Fibroblast of the aortic adventitia (primary cell): ENCODE data around the gene PRSS48. TPM values are rescaled to one million over a fixed set of nuclear protein-coding genes. Genes with fewer than 3 reads are reported as not detected.
"Not testable (repeated sequence)": the region's sequence is repeated elsewhere in the genome, so short reads cannot be mapped to it uniquely, and the experiment has no call there.

Experiments
- DNase-seq: peaks from one replicate; pipeline ENCODE4 v3.0.0-alpha.2; 2010; ENCODE audit warnings: low read depth
- H3K4me3 ChIP-seq: 2 replicates; pipeline ENCODE4 v1.5.1; 2011; ENCODE audit warnings: low read depth, mild to moderate bottlenecking, control low read depth, low read length, moderate library complexity
- CTCF ChIP-seq: IDR thresholded peaks from 2 replicates; pipeline ENCODE4 v1.5.1; 2011; ENCODE audit warnings: mild to moderate bottlenecking, low read length, control low read depth, inconsistent platforms; ENCODE audit not compliant: insufficient read depth
- total RNA-seq: library from RNA; depleted of rRNA; stranded (reverse); fragments of >200 nt; gene quantifications from 2 replicates; pipeline ENCODE4 v1.2.3, GENCODE V29; 2012; ENCODE audit warnings: low replicate concordance

PRSS48 gene
- total RNA-seq: not detected in 2 replicates

GRCh38 chr4:151276787-151277562 is at the start of gene PRSS48:
Gene PRSS48 (plus strand): TSS chr4:151277161. CDS start chr4:151277173, 12 bp downstream.
- no peak within 1 kb of the TSS for H3K4me3 ChIP-seq
- DNase-seq: peak; percentile 58
- peak; percentile 85 for TF ChIP-seq CTCF

GRCh38 chr4:151227172-151227571 is 49.8 kb upstream of the PRSS48 start:
- peak overlapping the region; percentile 68 for H3K4me3 ChIP-seq
- no peak for DNase-seq
- no peak for TF ChIP-seq CTCF

- peak; percentile 87 for DNase-seq
- no peak for TF ChIP-seq CTCF
Measured at GRCh38 chr4:151227731-151228130, 49.2 kb upstream of the PRSS48 start.

GRCh38 chr4:151228189-151229119 is 48.5 kb upstream of the PRSS48 start:
- peak; percentile 78 for DNase-seq
- peak overlapping the region; percentile 6 for H3K4me3 ChIP-seq
- no peak for TF ChIP-seq CTCF

More at GRCh38 chr4:151227731-151228130, 49.2 kb upstream of the PRSS48 start:
- peak overlapping the region; percentile 68 for H3K4me3 ChIP-seq

GRCh38 chr4:151231915-151232595 is 44.9 kb upstream of the PRSS48 start:
- H3K4me3 ChIP-seq: no peak overlapping the region
- TF ChIP-seq CTCF: no peak
- peak; percentile 61 for DNase-seq

- no peak overlapping the region for H3K4me3 ChIP-seq
- DNase-seq: no peak
- TF ChIP-seq CTCF: no peak
Measured at GRCh38 chr4:151233600-151233999, 43.4 kb upstream of the PRSS48 start.

GRCh38 chr4:151235373-151235772 is 41.6 kb upstream of the PRSS48 start:
- H3K4me3 ChIP-seq, DNase-seq: not testable (repeated sequence)
